Measurements from ENCODE around the gene PIK3AP1. TPM values are rescaled to one million over a fixed set of nuclear protein-coding genes. Genes with fewer than 3 reads are reported as not detected.

Gene PIK3AP1
- total and polyA plus RNA-seq, 2 experiments from 2014 or later, result not detected

GRCh38 chr10:96610817-96611216, 109.5 kb downstream of the PIK3AP1 start:
- 75 to 80% methylated on average over 6 of the region's 6 CpGs for WGBS, 2 experiments (ENCODE audit: low coverage in 1 of 2, low lambda C conversion rate in 2 of 2, missing lambda C conversion rate in 2 of 2)
- Histone ChIP-seq H3K4me2 (ENCODE audit: unreplicated experiment) (no peak overlapping the region), H3K9me2 (ENCODE audit: insufficient read depth) (no peaks in the 10 kb centered on the region), H3K9ac (no peak overlapping the region), H3K79me2 (ENCODE audit: insufficient read depth) (no peaks in the 10 kb centered on the region), H3K4me3 (no peak overlapping the region), H3K27me3 (replicated peaks; ENCODE audit: insufficient read depth) (peaks cover 14% of the 10 kb centered on the region; the same call in 1 of the 2 replicates), H3K36me3 (ENCODE audit: low read depth) (no peaks in the 10 kb centered on the region), H4K20me1 (ENCODE audit: insufficient read depth) (no peaks in the 10 kb centered on the region), H2AFZ (no peak overlapping the region), H3K4me1 (ENCODE audit: insufficient read depth) (peaks cover 9% of the 10 kb centered on the region; the same call in 1 of the 2 replicates), H3F3A (ENCODE audit: insufficient read depth) (peaks cover 7% of the 10 kb centered on the region), H3K27ac (no peak overlapping the region), H3K9me3 (ENCODE audit: low read depth) (no peaks in the 10 kb centered on the region)
- DNase-seq, result no peak
- in situ Hi-C loops (cut with MboI), result no loop called here
- TF ChIP-seq EZH2phosphoT487 (IDR thresholded peaks at IDR 0.05; ENCODE audit: insufficient read depth, low read depth), result no peak

DNA sequence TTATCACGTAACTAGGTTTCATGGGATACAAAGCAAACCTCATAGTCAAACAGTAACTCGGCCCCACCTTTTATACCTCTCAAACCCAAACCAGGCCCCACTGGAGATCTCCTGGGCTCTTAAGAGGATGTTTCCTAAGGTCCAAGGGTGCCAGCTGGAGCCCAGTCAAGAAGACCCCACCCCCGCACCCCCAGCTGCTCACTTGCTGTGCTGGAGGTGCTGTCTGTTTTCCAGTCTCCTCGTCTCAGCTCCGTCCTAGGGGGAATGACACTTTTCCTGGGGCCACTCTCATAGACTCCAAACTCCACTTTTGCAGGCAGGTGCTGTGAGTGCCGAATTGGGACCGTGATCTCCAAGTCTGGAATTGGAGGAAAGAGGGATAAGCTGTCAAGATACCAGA, 110.8 kb downstream of the PIK3AP1 start:
- DNase-seq, result no peak
- Histone ChIP-seq H3K9ac (no peak overlapping the region), H3K9me2 (ENCODE audit: insufficient read depth) (no peaks in the 10 kb centered on the region), H3K4me3 (no peak overlapping the region), H3K9me3 (ENCODE audit: low read depth) (no peaks in the 10 kb centered on the region), H3K4me1 (ENCODE audit: insufficient read depth) (peaks cover 9% of the 10 kb centered on the region; the same call in 1 of the 2 replicates), H4K20me1 (ENCODE audit: insufficient read depth) (no peaks in the 10 kb centered on the region), H3K4me2 (ENCODE audit: unreplicated experiment) (no peak overlapping the region), H3K27me3 (replicated peaks; ENCODE audit: insufficient read depth) (peaks cover 14% of the 10 kb centered on the region; the same call in 1 of the 2 replicates), H3F3A (ENCODE audit: insufficient read depth) (no peaks in the 10 kb centered on the region), H3K27ac (no peak overlapping the region), H2AFZ (no peak overlapping the region), H3K36me3 (ENCODE audit: low read depth) (no peaks in the 10 kb centered on the region), H3K79me2 (ENCODE audit: insufficient read depth) (no peaks in the 10 kb centered on the region)
- 58 to 62% methylated on average over 7 of the region's 7 CpGs for WGBS, 2 experiments (ENCODE audit: low coverage in 1 of 2, low lambda C conversion rate in 2 of 2, missing lambda C conversion rate in 2 of 2)
- TF ChIP-seq EZH2phosphoT487 (IDR thresholded peaks at IDR 0.05; ENCODE audit: insufficient read depth, low read depth) (no peak), EZH2 (IDR thresholded peaks at IDR 0.05; ENCODE audit: insufficient read depth, poor library complexity, severe bottlenecking) (no peak)
- in situ Hi-C loops (cut with MboI), result no loop called here

GRCh38 chr10:96608805-96609204, 111.5 kb downstream of the PIK3AP1 start:
- no peaks in the 10 kb centered on the region for H3F3A ChIP-seq (ENCODE audit: insufficient read depth)
- WGBS, 2 experiments (ENCODE audit: low coverage in 1 of 2, low lambda C conversion rate in 2 of 2, missing lambda C conversion rate in 2 of 2), result 61 to 64% methylated on average over 5 of the region's 5 CpGs
- no peak overlapping the region for H3K4me3 ChIP-seq
- no peaks in the 10 kb centered on the region for H3K36me3 ChIP-seq (ENCODE audit: low read depth)
- no peaks in the 10 kb centered on the region for H3K79me2 ChIP-seq (ENCODE audit: insufficient read depth)
- in situ Hi-C loops (cut with MboI), result no loop called here
- H3K9me3 ChIP-seq (ENCODE audit: low read depth), result no peaks in the 10 kb centered on the region
- TF ChIP-seq EZH2phosphoT487 (IDR thresholded peaks at IDR 0.05; ENCODE audit: insufficient read depth, low read depth) (no peak), EZH2 (IDR thresholded peaks at IDR 0.05; ENCODE audit: insufficient read depth, poor library complexity, severe bottlenecking) (no peak)
- H4K20me1 ChIP-seq (ENCODE audit: insufficient read depth), result no peaks in the 10 kb centered on the region
- no peaks in the 10 kb centered on the region for H3K9me2 ChIP-seq (ENCODE audit: insufficient read depth)
- H3K4me2 ChIP-seq (ENCODE audit: unreplicated experiment), result no peak overlapping the region
- H3K9ac ChIP-seq, result no peak overlapping the region
- no peak overlapping the region for H3K27ac ChIP-seq
- no peak for DNase-seq
- peaks cover 14% of the 10 kb centered on the region; the same call in 1 of the 2 replicates for H3K27me3 ChIP-seq (replicated peaks; ENCODE audit: insufficient read depth)
- peaks cover 9% of the 10 kb centered on the region; the same call in 1 of the 2 replicates for H3K4me1 ChIP-seq (ENCODE audit: insufficient read depth)
- H2AFZ ChIP-seq, result no peak overlapping the region

- no peaks in the 10 kb centered on the region for H3K36me3 ChIP-seq (ENCODE audit: low read depth)
- in situ Hi-C loops (cut with MboI), result no loop called here
- peaks cover 9% of the 10 kb centered on the region; the same call in 1 of the 2 replicates for H3K4me1 ChIP-seq (ENCODE audit: insufficient read depth)
- H3F3A ChIP-seq (ENCODE audit: insufficient read depth), result no peaks in the 10 kb centered on the region
- no peak overlapping the region for H3K4me3 ChIP-seq
- no peaks in the 10 kb centered on the region for H3K9me2 ChIP-seq (ENCODE audit: insufficient read depth)
- no peak overlapping the region for H3K27ac ChIP-seq
- no peak overlapping the region for H2AFZ ChIP-seq
- H3K9me3 ChIP-seq (ENCODE audit: low read depth), result no peaks in the 10 kb centered on the region
- no peaks in the 10 kb centered on the region for H3K79me2 ChIP-seq (ENCODE audit: insufficient read depth)
- H3K9ac ChIP-seq, result no peak overlapping the region
- H4K20me1 ChIP-seq (ENCODE audit: insufficient read depth), result no peaks in the 10 kb centered on the region
- WGBS, 2 experiments (ENCODE audit: low coverage in 1 of 2, low lambda C conversion rate in 2 of 2, missing lambda C conversion rate in 2 of 2), result 58 to 60% methylated on average over 3 of the region's 3 CpGs
- no peak overlapping the region for H3K4me2 ChIP-seq (ENCODE audit: unreplicated experiment)
- H3K27me3 ChIP-seq (replicated peaks; ENCODE audit: insufficient read depth), result peaks cover 14% of the 10 kb centered on the region; the same call in 1 of the 2 replicates
- no peak for DNase-seq
- TF ChIP-seq EZH2phosphoT487 (IDR thresholded peaks at IDR 0.05; ENCODE audit: insufficient read depth, low read depth), result no peak
- no peak for TF ChIP-seq EZH2 (IDR thresholded peaks at IDR 0.05; ENCODE audit: insufficient read depth, poor library complexity, severe bottlenecking)
Observed at GRCh38 chr10:96608262-96608661, 112.1 kb downstream of the PIK3AP1 start.

- H3K9ac ChIP-seq, result no peak overlapping the region
- H3K27ac ChIP-seq, result no peak overlapping the region
- in situ Hi-C loops (cut with MboI), result no loop called here
- H3K9me3 ChIP-seq (ENCODE audit: low read depth), result no peaks in the 10 kb centered on the region
- H2AFZ ChIP-seq, result no peak overlapping the region
- 95 to 96% methylated on average over 1 of the region's 1 CpG for WGBS, 2 experiments (ENCODE audit: low coverage in 1 of 2, low lambda C conversion rate in 2 of 2, missing lambda C conversion rate in 2 of 2)
- H3K27me3 ChIP-seq (replicated peaks; ENCODE audit: insufficient read depth), result peaks cover 14% of the 10 kb centered on the region; the same call in 1 of the 2 replicates
- no peak for TF ChIP-seq EZH2phosphoT487 (IDR thresholded peaks at IDR 0.05; ENCODE audit: insufficient read depth, low read depth)
- TF ChIP-seq EZH2 (IDR thresholded peaks at IDR 0.05; ENCODE audit: insufficient read depth, poor library complexity, severe bottlenecking), result no peak
- H3F3A ChIP-seq (ENCODE audit: insufficient read depth), result no peaks in the 10 kb centered on the region
- H4K20me1 ChIP-seq (ENCODE audit: insufficient read depth), result no peaks in the 10 kb centered on the region
- H3K9me2 ChIP-seq (ENCODE audit: insufficient read depth), result no peaks in the 10 kb centered on the region
- H3K4me3 ChIP-seq, result no peak overlapping the region
- no peak for DNase-seq
- H3K4me2 ChIP-seq (ENCODE audit: unreplicated experiment), result no peak overlapping the region
- H3K4me1 ChIP-seq (ENCODE audit: insufficient read depth), result peaks cover 9% of the 10 kb centered on the region; the same call in 1 of the 2 replicates
- H3K79me2 ChIP-seq (ENCODE audit: insufficient read depth), result no peaks in the 10 kb centered on the region
- H3K36me3 ChIP-seq (ENCODE audit: low read depth), result no peaks in the 10 kb centered on the region
Observed at GRCh38 chr10:96606946-96607345, 113.4 kb downstream of the PIK3AP1 start.
